ENCODE data around the gene LDB2. TPM values are rescaled to one million over a fixed set of nuclear protein-coding genes. Genes with fewer than 3 reads are reported as not detected.

The LDB2 gene
- total and polyA plus RNA-seq, 2 experiments from 2014 or later, result 48.6 to 80.1 TPM

GRCh38 chr4:16729336-16729735 lies 169.1 kb downstream of the LDB2 start:
- H2AFZ ChIP-seq, result no peak overlapping the region
- TF ChIP-seq REST (IDR thresholded peaks at IDR 0.05; ENCODE audit: unreplicated experiment), result no peak
- TF ChIP-seq ETS1 (IDR thresholded peaks at IDR 0.05), result no peak
- TF ChIP-seq NANOG (IDR thresholded peaks at IDR 0.05; ENCODE audit: borderline replicate concordance), result no peak
- TF ChIP-seq ZNF114 (CRISPR knock-in tag; IDR thresholded peaks at IDR 0.05), result no peak
- TF ChIP-seq CREB1 (CRISPR knock-in tag; IDR thresholded peaks at IDR 0.05; ENCODE audit: low read depth), result no peak
- no peak for TF ChIP-seq EZH2 (IDR thresholded peaks at IDR 0.05; ENCODE audit: low read depth, unreplicated experiment)
- TF ChIP-seq STAT1 (IDR thresholded peaks at IDR 0.05; ENCODE audit: unreplicated experiment), result no peak
- TF ChIP-seq ZNF331 (CRISPR knock-in tag; IDR thresholded peaks at IDR 0.05; ENCODE audit: low read depth), result no peak
- TF ChIP-seq POLR2AphosphoS5 (IDR thresholded peaks at IDR 0.05; ENCODE audit: low read depth), result no peak
- no peak for TF ChIP-seq CTCF (conservative IDR thresholded peaks at IDR 0.05; ENCODE audit: low read depth in 2 of 2)
- no peak for TF ChIP-seq JUNB (IDR thresholded peaks at IDR 0.05; ENCODE audit: unreplicated experiment)
- no peak for TF ChIP-seq EZH2phosphoT487 (IDR thresholded peaks at IDR 0.05; ENCODE audit: unreplicated experiment)
- TF ChIP-seq ZNF462 (CRISPR knock-in tag; IDR thresholded peaks at IDR 0.05), result no peak
- Mint-ChIP-seq H3K4me1 (peaks cover 64% of the 10 kb centered on the region), H3K4me3 (no peak overlapping the region), H3K27me3 (ENCODE audit: insufficient read depth, low read depth, poor library complexity) (peaks cover 6% of the 10 kb centered on the region), H3K27ac (peak overlapping the region; percentile 81), H3K36me3 (ENCODE audit: low read depth) (peaks cover 9% of the 10 kb centered on the region), H3K9me3 (no peaks in the 10 kb centered on the region)
- peaks cover 4% of the 10 kb centered on the region; the same call in 1 of the 2 replicates for H3K79me2 ChIP-seq (replicated peaks; ENCODE audit: insufficient read depth)
- DNase-seq (ENCODE audit: low spot score) (no peak), ATAC-seq (no peak)
- H3K4me1 ChIP-seq (ENCODE audit: insufficient read depth), result peaks cover 56% of the 10 kb centered on the region
- H4K20me1 ChIP-seq (replicated peaks; ENCODE audit: insufficient read depth), result no peaks in the 10 kb centered on the region
- H3K27me3 ChIP-seq (ENCODE audit: insufficient read depth), result no peaks in the 10 kb centered on the region
- H3K4me3 ChIP-seq, result peak overlapping the region; percentile 6; the same call in 1 of the 2 replicates
- H3K36me3 ChIP-seq (ENCODE audit: insufficient read depth), result no peaks in the 10 kb centered on the region
- no peaks in the 10 kb centered on the region for H3K9me2 ChIP-seq (ENCODE audit: insufficient read depth)
- H3K4me2 ChIP-seq, result peak overlapping the region; percentile 40
- H3F3A ChIP-seq (replicated peaks; ENCODE audit: low read depth), result no peaks in the 10 kb centered on the region
- H3K27ac ChIP-seq (ENCODE audit: low read depth), result no peak overlapping the region
